SH-SY5Y (cell line): Measurements from ENCODE around the gene RAD23B.

Source experiments
- GATA2 ChIP-seq: IDR thresholded peaks from 2 replicates; pipeline ENCODE4 v1.6.1; 2011; ENCODE audit warnings: mild to moderate bottlenecking, low read depth, low read length
- GATA3 ChIP-seq: IDR thresholded peaks from 2 replicates; pipeline ENCODE4 v1.6.1; 2011; ENCODE audit warnings: low read depth, mild to moderate bottlenecking, low read length, moderate library complexity

The RAD23B gene

GRCh38 chr9:107282759-107283622 is at the start of gene RAD23B:
Gene RAD23B, plus strand, starts transcription at chr9:107283279. Its CDS starts 351 bp downstream, at chr9:107283630.
- no peak for TF ChIP-seq GATA3
- no peak for TF ChIP-seq GATA2

GRCh38 chr9:107235765-107236442 is 47.2 kb upstream of the RAD23B start:
- TF ChIP-seq GATA3 (no peak), GATA2 (no peak)

DNA sequence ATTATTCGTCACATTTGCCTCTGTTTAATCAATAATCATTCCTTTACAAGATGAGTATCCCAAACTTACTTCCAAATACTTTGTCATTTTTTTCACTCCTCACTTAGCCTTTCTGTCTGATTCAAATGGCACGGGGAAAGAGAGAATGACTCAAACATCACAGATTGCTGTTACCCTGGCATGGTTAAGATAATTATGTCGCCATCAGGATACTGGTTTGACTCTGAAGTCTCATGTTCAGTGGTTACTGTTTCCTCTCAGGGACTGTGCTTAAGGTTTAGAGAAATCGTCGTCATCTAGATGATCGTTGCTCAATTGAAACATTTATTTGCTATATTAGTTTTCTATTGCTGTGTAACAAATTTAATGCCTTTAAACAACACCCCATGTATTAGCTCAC is 45.2 kb upstream of the RAD23B start:
- TF ChIP-seq GATA2 (no peak), GATA3 (no peak)

DNA sequence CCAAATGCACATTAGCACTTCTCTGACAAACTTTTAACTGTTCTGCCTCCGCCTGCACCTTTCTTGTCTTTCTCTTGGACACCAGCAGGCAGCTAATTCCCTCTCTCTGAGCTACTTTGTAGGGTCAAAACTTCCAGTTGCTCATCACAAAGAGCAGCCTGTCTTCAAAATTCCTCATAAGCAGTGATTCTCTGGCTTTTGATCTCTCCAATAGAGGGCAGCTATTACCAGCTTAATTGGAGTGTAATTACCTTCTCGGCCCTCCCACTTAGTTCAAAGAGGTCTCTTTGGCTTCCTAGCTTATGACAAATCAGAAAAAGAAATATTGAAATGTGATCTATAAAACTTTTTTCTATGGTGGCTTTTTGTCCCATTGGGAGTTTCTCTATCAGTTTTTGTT is 43.6 kb upstream of the RAD23B start:
- no peak for TF ChIP-seq GATA2
- TF ChIP-seq GATA3, result no peak

DNA sequence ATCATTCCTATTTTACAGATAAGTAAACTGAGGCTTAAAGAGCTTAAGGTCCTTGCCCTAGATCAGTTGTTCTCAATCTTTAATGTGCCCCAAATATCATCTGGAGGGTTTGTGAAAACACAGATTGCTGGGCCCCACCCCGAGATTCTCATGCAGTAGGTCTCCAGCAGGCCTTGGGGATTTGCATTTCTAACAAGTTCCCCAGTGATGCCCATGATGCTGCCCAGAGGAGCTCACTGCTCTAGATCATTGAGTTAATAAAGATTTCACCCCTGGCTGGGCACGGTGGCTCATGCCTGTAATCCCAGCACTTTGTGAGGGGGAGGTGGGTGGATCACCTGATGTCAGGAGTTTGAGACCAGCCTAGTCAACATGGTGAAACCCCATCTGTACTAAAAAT is 42.8 kb upstream of the RAD23B start:
- TF ChIP-seq GATA3 (no peak), GATA2 (no peak)

GRCh38 chr9:107242073-107243030 is 40.7 kb upstream of the RAD23B start:
- TF ChIP-seq GATA2 (no peak), GATA3 (no peak)

- TF ChIP-seq GATA3, result no peak
Measured at GRCh38 chr9:107243742-107244141, 39.3 kb upstream of the RAD23B start.

DNA sequence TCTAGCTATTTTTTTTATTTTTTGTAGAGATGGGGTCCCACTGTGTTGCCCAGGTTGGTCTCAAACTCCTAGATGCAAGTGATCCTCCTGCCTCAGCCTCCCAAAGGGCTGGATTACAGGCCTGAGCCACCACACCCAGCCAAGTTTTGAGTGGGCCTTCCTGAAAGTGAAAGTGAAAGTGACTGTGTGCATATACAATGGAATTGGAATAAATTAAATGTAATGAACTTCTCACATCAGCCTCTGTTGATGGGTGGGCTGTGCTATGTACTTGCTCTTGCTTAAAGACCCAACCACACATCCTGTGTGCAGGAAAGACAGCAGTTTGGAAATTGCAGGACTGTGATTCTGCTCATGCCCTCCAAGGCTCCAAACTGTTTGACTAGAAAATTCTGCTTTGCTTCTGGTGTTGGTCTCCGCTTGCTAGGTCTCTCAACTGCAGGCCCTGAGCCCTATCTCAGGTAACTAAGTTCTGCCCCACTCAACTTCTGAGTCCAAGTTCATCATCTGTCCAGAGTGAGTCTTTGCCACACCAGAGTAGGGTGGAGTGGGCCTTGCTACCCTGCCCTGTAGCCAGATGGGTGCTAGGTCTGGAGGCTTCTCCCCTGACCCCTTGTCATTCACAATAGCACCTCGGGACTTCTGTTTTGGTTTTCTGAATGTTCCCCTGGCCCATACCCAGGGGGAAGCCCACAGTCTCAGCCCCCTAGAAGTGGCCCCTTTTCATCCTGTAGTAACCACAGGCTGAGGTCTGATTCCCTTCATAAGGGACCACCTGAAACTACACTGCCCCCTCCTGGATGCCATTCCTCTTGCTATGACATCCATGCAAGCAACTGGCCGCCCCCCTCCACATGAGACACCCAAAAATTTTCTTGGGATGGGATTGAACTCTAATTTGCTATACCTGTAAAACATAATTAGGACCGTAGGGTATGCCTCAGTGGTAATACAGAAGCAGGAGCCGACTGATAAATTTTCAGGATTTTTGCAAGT is 36.5 kb upstream of the RAD23B start:
- TF ChIP-seq GATA2 (no peak), GATA3 (no peak)

DNA sequence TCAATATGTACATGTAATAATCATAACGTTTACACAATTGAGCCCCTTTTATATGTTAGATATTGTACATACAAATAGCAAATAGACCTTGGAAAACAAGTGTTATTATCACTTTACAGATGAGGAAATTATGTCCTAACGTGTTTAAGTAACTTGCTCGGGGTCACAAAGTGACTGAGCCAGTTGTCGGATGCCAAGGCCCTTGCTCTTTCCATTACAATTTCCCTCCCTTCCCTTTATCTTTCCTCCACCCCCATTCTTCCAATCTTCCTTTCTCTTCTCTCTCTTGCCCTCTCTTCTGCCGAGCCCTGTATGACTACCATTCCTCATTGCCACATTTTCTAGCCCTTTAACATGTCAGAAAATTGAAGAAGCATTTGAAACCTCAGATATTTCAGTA is 34.4 kb upstream of the RAD23B start:
- TF ChIP-seq GATA3, result no peak
- no peak for TF ChIP-seq GATA2

GRCh38 chr9:107249131-107249533 is 33.9 kb upstream of the RAD23B start:
- TF ChIP-seq GATA2 (no peak), GATA3 (no peak)

DNA sequence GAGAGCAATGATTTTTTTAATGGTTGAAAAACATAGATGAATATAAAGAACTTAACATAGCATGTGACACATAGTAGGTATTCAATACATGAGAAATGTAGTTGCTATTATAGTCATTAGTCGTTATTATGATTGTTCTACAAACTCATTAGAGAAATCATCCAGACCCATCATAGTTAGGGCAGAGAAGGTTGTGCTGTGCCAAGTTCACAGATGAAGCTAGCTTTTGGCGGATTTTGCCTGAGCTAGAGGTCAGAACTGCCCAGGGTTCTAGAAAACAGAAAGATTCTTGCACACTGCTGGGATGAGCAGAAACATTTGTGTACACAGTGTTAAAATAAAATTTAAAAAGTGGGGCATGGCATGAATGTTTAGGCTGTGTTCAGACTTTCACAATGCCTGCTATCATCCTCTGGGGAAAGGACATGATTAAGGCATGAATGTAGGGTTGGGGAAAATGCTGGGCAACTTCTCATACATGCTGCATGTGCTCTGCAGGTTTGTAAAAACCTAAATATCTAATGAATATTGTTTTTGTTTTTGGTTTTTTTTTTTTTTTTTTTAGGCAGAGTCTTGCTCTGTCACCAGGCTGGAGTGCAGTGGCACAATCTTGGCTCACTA is 33.3 kb upstream of the RAD23B start:
- TF ChIP-seq GATA3 (no peak), GATA2 (no peak)

DNA sequence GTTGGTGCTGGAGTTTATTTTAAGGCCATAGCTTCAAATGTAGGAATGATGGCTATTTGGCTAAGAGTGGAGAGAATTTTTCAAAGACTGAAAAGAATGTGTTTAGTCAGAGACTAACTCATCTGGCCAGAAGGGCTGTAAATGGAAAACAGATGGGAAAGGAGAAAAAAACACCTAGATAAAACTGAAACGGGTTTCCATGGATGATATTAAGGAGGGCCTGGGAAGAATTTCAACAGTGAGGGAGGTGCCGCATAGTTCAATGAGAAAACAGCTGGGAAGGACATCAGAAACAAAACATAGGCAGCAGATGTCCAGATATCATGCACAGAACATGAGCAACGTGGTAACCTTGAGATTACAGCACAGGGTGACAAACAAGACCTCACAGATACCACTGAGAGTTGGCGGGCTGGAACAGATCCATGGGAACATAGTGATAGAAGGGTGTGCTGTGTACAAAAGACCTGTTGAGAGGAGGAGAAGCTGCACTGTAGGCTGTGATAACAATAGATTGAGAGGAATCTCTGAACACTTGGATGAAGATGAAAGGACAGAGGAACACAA is 31.2 kb upstream of the RAD23B start:
- TF ChIP-seq GATA3, result no peak
- TF ChIP-seq GATA2, result no peak
